NK-92 (cell line): Measurements from ENCODE around the gene TMEM8B.
"Not testable (repeated sequence)": the region's sequence is repeated elsewhere in the genome, so short reads cannot be mapped to it uniquely, and the experiment has no call there.

Source experiments
- DNase-seq: peaks from one replicate; lab custom pipeline; 2025; ENCODE audit not compliant: unreplicated experiment; lab: John Stamatoyannopoulos, UW

Gene TMEM8B

GRCh38 chr9:35861161-35861897 is 32.3 kb downstream of the TMEM8B start:
- DNase-seq, result no peak

- no peak for DNase-seq
Observed at GRCh38 chr9:35862328-35862727, 33.3 kb downstream of the TMEM8B start.

- DNase-seq, result no peak
Observed at GRCh38 chr9:35863583-35863982, 34.6 kb downstream of the TMEM8B start.

GRCh38 chr9:35864695-35865255 is 35.7 kb downstream of the TMEM8B start:
- no peak for DNase-seq

- DNase-seq, result no peak
Observed at GRCh38 chr9:35867538-35867937, 38.5 kb downstream of the TMEM8B start.

- DNase-seq, result no peak
Observed at GRCh38 chr9:35868933-35869332, 39.9 kb downstream of the TMEM8B start.

- DNase-seq, result no peak
Observed at GRCh38 chr9:35869621-35870216, 40.7 kb downstream of the TMEM8B start.

GRCh38 chr9:35870351-35870923 is 41.4 kb downstream of the TMEM8B start, which contains the start of gene OR13J1:
Gene OR13J1 (minus strand): TSS chr9:35870401. CDS start chr9:35870401, 0 bp downstream.
- no peak for DNase-seq

- DNase-seq, result no peak
Observed at GRCh38 chr9:35871545-35871944, 42.5 kb downstream of the TMEM8B start.

- no peak for DNase-seq
Observed at GRCh38 chr9:35872505-35872904, 43.5 kb downstream of the TMEM8B start.

GRCh38 chr9:35882263-35882848 is 53.3 kb downstream of the TMEM8B start:
- DNase-seq, result peak; percentile 19

- no peak for DNase-seq
Observed at GRCh38 chr9:35882996-35883395, 54.0 kb downstream of the TMEM8B start.

GRCh38 chr9:35884908-35885307 is 55.9 kb downstream of the TMEM8B start:
- DNase-seq, result not testable (repeated sequence)

GRCh38 chr9:35891646-35892045 is 62.6 kb downstream of the TMEM8B start:
- DNase-seq, result no peak

- no peak for DNase-seq
Observed at GRCh38 chr9:35892051-35892450, 63.0 kb downstream of the TMEM8B start.

GRCh38 chr9:35896570-35896969 is 67.5 kb downstream of the TMEM8B start:
- DNase-seq, result no peak

- not testable (repeated sequence) for DNase-seq
Observed at GRCh38 chr9:35897376-35898099, 68.5 kb downstream of the TMEM8B start.

- DNase-seq, result no peak
Observed at GRCh38 chr9:35898337-35898736, 69.3 kb downstream of the TMEM8B start.

GRCh38 chr9:35899021-35899420 is 70.0 kb downstream of the TMEM8B start:
- no peak for DNase-seq

- no peak for DNase-seq
Observed at GRCh38 chr9:35903049-35903448, 74.0 kb downstream of the TMEM8B start.

- no peak for DNase-seq
Observed at GRCh38 chr9:35904338-35904737, 75.3 kb downstream of the TMEM8B start.
